Nephron progenitor cell (in vitro differentiated cells): ENCODE data around the gene NID2.

ENCODE experiments used
- DNase-seq: peaks from one replicate; pipeline ENCODE4 v3.0.0; 2021
- H3K27ac Mint-ChIP-seq: 2 replicates; pipeline ENCODE4 v1.8.0; 2021; ENCODE audit warnings: mild to moderate bottlenecking, moderate library complexity, mixed read lengths
- H3K27me3 Mint-ChIP-seq: 2 replicates; pipeline ENCODE4 v1.8.0; 2021; ENCODE audit warnings: mild to moderate bottlenecking, low read depth, mixed read lengths; ENCODE audit not compliant: poor library complexity
- H3K36me3 Mint-ChIP-seq: 2 replicates; pipeline ENCODE4 v1.8.0; 2021; ENCODE audit warnings: low read depth, mixed read lengths
- H3K4me1 Mint-ChIP-seq: 2 replicates; pipeline ENCODE4 v1.8.0; 2021; ENCODE audit warnings: mixed read lengths
- H3K4me3 Mint-ChIP-seq: 2 replicates; pipeline ENCODE4 v1.8.0; 2021; ENCODE audit warnings: mild to moderate bottlenecking, moderate library complexity, mixed read lengths
- H3K9me3 Mint-ChIP-seq: 2 replicates; pipeline ENCODE4 v1.8.0; 2021; ENCODE audit warnings: mild to moderate bottlenecking, moderate library complexity, mixed read lengths
- CTCF ChIP-seq: fragments of 200-600 bp; sonication (generic); IDR thresholded peaks from 2 replicates; pipeline ENCODE4 v1.5.0; 2021; ENCODE audit warnings: antibody characterized with exemption

Gene NID2

GRCh38 chr14:52007637-52008036, 61.2 kb downstream of the NID2 start:
- Mint-ChIP-seq H3K4me3 (no peak overlapping the region), H3K9me3 (no peaks in the 10 kb centered on the region), H3K27ac (no peak overlapping the region), H3K36me3 (peaks cover 68% of the 10 kb centered on the region), H3K27me3 (no peaks in the 10 kb centered on the region), H3K4me1 (no peaks in the 10 kb centered on the region)
- DNase-seq: no peak
- no peak for TF ChIP-seq CTCF

GRCh38 chr14:52007211-52007610, 61.6 kb downstream of the NID2 start:
- Mint-ChIP-seq H3K27ac (no peak overlapping the region), H3K9me3 (no peaks in the 10 kb centered on the region), H3K4me1 (no peaks in the 10 kb centered on the region), H3K27me3 (no peaks in the 10 kb centered on the region), H3K4me3 (no peak overlapping the region), H3K36me3 (peaks cover 71% of the 10 kb centered on the region)
- no peak for TF ChIP-seq CTCF
- DNase-seq: no peak

- Mint-ChIP-seq H3K27ac (no peak overlapping the region), H3K4me1 (no peaks in the 10 kb centered on the region), H3K36me3 (peaks cover 69% of the 10 kb centered on the region), H3K27me3 (no peaks in the 10 kb centered on the region), H3K9me3 (no peaks in the 10 kb centered on the region), H3K4me3 (no peak overlapping the region)
- TF ChIP-seq CTCF: no peak
- DNase-seq: no peak
Measured at GRCh38 chr14:52006361-52006760, 62.5 kb downstream of the NID2 start.

- Mint-ChIP-seq H3K27ac (no peak overlapping the region), H3K4me3 (no peak overlapping the region), H3K27me3 (no peaks in the 10 kb centered on the region), H3K36me3 (peaks cover 67% of the 10 kb centered on the region), H3K9me3 (no peaks in the 10 kb centered on the region), H3K4me1 (no peaks in the 10 kb centered on the region)
- TF ChIP-seq CTCF: no peak
- no peak for DNase-seq
Measured at GRCh38 chr14:52005625-52006024, 63.2 kb downstream of the NID2 start.

GRCh38 chr14:52003324-52003723, 65.5 kb downstream of the NID2 start:
- H3K27ac Mint-ChIP-seq: no peak overlapping the region
- no peak overlapping the region for H3K4me3 Mint-ChIP-seq

More at GRCh38 chr14:52003324-52003723, 65.5 kb downstream of the NID2 start:
- DNase-seq: no peak
- Mint-ChIP-seq H3K4me1 (no peaks in the 10 kb centered on the region), H3K9me3 (no peaks in the 10 kb centered on the region), H3K27me3 (no peaks in the 10 kb centered on the region), H3K36me3 (peaks cover 66% of the 10 kb centered on the region)
- TF ChIP-seq CTCF: no peak
